ENCODE data around the gene AGO3. TPM values are rescaled to one million over a fixed set of nuclear protein-coding genes. Genes with fewer than 3 reads are reported as not detected.

The AGO3 gene
- total and polyA plus RNA-seq, 2 of the 13 experiments (the other 11 are each of a cell fraction or from before 2014, with no cell fraction given), result 21.2 to 27.1 TPM

DNA sequence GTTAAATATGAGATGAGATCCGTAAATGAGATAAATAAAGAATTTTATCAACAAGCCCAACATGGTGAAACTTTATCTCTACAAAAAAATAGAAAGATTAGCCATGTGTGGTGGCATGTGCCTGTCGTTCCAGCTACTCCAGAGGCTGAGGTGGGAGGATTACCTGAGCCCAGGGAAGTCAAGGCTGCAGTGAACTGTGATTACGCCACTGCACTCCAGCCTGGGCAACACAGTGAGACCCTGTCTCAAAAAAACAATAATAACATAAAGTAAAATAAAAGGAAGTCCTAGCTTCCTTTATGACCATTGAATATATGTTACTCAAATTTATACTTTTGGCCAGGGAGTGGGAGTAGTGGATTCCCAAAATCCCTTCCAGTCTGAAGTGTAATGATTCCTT lies 104.2 kb downstream of the AGO3 start:
- no peaks in the 10 kb centered on the region for H4K20me1 ChIP-seq (ENCODE audit: insufficient read depth, low read length)
- intact Hi-C loops (cut with micrococcal nuclease; ENCODE audit: unreplicated experiment) (no loop called here), in situ Hi-C loops (cut with HindIII; ENCODE audit: extremely low pct_ligation_motif_present, low pct_unique_long_range_greater_than_20kb) (no loop called here)
- H3K9ac ChIP-seq (ENCODE audit: insufficient read depth, low read depth, low read length), result no peak overlapping the region
- ChIA-PET CTCF (ENCODE audit: low intra/inter-chr PET ratio, low total read pairs) (no interaction called here), POLR2A (no interaction called here)
- no peak for DNase-seq (ENCODE audit: low spot score)
- WGBS (ENCODE audit: low lambda C conversion rate), result 90% methylated on average over 3 of the region's 3 CpGs
- no peak overlapping the region for H3K4me2 ChIP-seq (ENCODE audit: low read depth, low read length)
- FAIRE-seq, result no peak
- H3K79me2 ChIP-seq (ENCODE audit: insufficient read depth, low read length), result no peaks in the 10 kb centered on the region
- no peak overlapping the region for H2AFZ ChIP-seq (ENCODE audit: low read length)
- no peak overlapping the region for H3K4me3 ChIP-seq (replicated peaks in 1 of 3; ENCODE audit: insufficient read depth in 1 of 3, low read depth in 2 of 3, low read length in 3 of 3)
- no peak overlapping the region for H3K27ac ChIP-seq (ENCODE audit: extremely low read length, insufficient read depth, low read length)
- TF ChIP-seq TOPORS (CRISPR knock-in tag; IDR thresholded peaks at IDR 0.05), result no peak
- TF ChIP-seq ZFYVE20 (CRISPR knock-in tag; IDR thresholded peaks at IDR 0.05; ENCODE audit: borderline replicate concordance, low read depth), result no peak
- TF ChIP-seq ZSCAN20 (CRISPR knock-in tag; IDR thresholded peaks at IDR 0.05; ENCODE audit: borderline replicate concordance), result no peak
- peak; percentile 45; the same call in 1 of the 2 replicates for TF ChIP-seq ZNF121 (CRISPR knock-in tag; IDR thresholded peaks at IDR 0.05)
- TF ChIP-seq, protein P1, sequence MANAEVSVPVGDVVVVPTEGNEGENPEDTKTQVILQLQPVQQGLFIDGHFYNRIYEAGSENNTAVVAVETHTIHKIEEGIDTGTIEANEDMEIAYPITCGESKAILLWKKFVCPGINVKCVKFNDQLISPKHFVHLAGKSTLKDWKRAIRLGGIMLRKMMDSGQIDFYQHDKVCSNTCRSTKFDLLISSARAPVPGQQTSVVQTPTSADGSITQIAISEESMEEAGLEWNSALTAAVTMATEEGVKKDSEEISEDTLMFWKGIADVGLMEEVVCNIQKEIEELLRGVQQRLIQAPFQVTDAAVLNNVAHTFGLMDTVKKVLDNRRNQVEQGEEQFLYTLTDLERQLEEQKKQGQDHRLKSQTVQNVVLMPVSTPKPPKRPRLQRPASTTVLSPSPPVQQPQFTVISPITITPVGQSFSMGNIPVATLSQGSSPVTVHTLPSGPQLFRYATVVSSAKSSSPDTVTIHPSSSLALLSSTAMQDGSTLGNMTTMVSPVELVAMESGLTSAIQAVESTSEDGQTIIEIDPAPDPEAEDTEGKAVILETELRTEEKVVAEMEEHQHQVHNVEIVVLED (CRISPR knock-in tag; IDR thresholded peaks at IDR 0.05; ENCODE audit: borderline replicate concordance), result no peak
- TF ChIP-seq, protein P2, sequence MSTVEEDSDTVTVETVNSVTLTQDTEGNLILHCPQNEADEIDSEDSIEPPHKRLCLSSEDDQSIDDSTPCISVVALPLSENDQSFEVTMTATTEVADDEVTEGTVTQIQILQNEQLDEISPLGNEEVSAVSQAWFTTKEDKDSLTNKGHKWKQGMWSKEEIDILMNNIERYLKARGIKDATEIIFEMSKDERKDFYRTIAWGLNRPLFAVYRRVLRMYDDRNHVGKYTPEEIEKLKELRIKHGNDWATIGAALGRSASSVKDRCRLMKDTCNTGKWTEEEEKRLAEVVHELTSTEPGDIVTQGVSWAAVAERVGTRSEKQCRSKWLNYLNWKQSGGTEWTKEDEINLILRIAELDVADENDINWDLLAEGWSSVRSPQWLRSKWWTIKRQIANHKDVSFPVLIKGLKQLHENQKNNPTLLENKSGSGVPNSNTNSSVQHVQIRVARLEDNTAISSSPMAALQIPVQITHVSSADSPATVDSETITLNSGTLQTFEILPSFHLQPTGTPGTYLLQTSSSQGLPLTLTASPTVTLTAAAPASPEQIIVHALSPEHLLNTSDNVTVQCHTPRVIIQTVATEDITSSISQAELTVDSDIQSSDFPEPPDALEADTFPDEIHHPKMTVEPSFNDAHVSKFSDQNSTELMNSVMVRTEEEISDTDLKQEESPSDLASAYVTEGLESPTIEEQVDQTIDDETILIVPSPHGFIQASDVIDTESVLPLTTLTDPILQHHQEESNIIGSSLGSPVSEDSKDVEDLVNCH (CRISPR knock-in tag; IDR thresholded peaks at IDR 0.05), result no peak
- TF ChIP-seq ZNF7 (CRISPR knock-in tag; IDR thresholded peaks at IDR 0.05), result no peak
- TSS peak; percentile 23 for BruUV-seq (replicated peaks)
- H3K27me3 ChIP-seq (ENCODE audit: control insufficient read depth in 1 of 2, insufficient read depth in 2 of 2, low read length in 2 of 2), result no peaks in the 10 kb centered on the region
- peaks cover 2 to 37% of the 10 kb centered on the region in 2 experiments; a peak in 3 of 5 replicates for H3K36me3 ChIP-seq (replicated peaks in 1 of 2; ENCODE audit: control insufficient read depth in 1 of 2, insufficient read depth in 2 of 2, low read length in 2 of 2)
- no peaks in the 10 kb centered on the region for H3K9me3 ChIP-seq (ENCODE audit: low read length)
- no peak for ATAC-seq
- H3K4me1 ChIP-seq (ENCODE audit: insufficient read depth, low read length), result no peaks in the 10 kb centered on the region
